PC-3 (cell line): ENCODE measurements around the gene DPEP1. TPM values are rescaled to one million over a fixed set of nuclear protein-coding genes. Genes with fewer than 3 reads are reported as not detected.
A peak's percentile ranks its signal among the peaks of the same experiment; 100 is the strongest.

Experiments used
- ATAC-seq: fragments of 200-7000 bp; cut with Tn5 transposase; 2 replicates; pipeline ENCODE4 v1.9.1; 2020; ENCODE audit warnings: mild to moderate bottlenecking, moderate library complexity
- BruUV-seq: library from RNA; stranded (reverse); fragments of 400-500 nt; replicated peaks from 2 replicates; lab custom pipeline; 2021; lab: Mats Ljungman, UMichigan
- CTCF ChIA-PET: fragments of 300-600 bp; sonication (Branson Sonifier 250); formaldehyde crosslinking; loops from one replicate; lab custom pipeline; 2022; ENCODE audit warnings: antibody characterized with exemption; lab: Charles Lee
- POLR2A ChIA-PET: fragments of 300-600 bp; sonication (Branson Sonifier 250); formaldehyde crosslinking; loops from one replicate; lab custom pipeline; 2022; ENCODE audit warnings: antibody characterized with exemption; ENCODE audit not compliant: unreplicated experiment; lab: Charles Lee
- DNase-seq: peaks from one replicate; pipeline ENCODE4 v3.0.0-alpha.2; 2015
- H2AFZ ChIP-seq: fragments of 300-600 bp; sonication (generic); 2 replicates; pipeline ENCODE4 v1.6.0; 2016; ENCODE audit warnings: antibody characterized with exemption, low read length
- H3F3A ChIP-seq: fragments of 300-600 bp; sonication (generic); one replicate; pipeline ENCODE4 v1.6.0; 2017; ENCODE audit warnings: antibody characterized with exemption, low read length, control low read depth, mild to moderate bottlenecking; ENCODE audit not compliant: unreplicated experiment
- H3K27ac ChIP-seq: fragments of 300-600 bp; sonication (generic); 2 replicates; pipeline ENCODE4 v1.5.1; 2016; ENCODE audit warnings: mild to moderate bottlenecking, low read length
- H3K27me3 ChIP-seq: fragments of 300-600 bp; sonication (generic); 2 replicates; pipeline ENCODE4 v1.6.1; 2016; ENCODE audit warnings: low read length, mixed read lengths
- H3K36me3 ChIP-seq: fragments of 300-600 bp; sonication (generic); 2 replicates; pipeline ENCODE4 v1.6.1; 2016; ENCODE audit warnings: low read depth, mixed run types, low read length, mixed read lengths
- H3K4me1 ChIP-seq: fragments of 300-600 bp; sonication (generic); 2 replicates; pipeline ENCODE4 v1.5.1; 2016; ENCODE audit warnings: low read length; ENCODE audit not compliant: insufficient read depth
- H3K4me2 ChIP-seq: fragments of 300-600 bp; sonication (generic); 2 replicates; pipeline ENCODE4 v1.6.0; 2016; ENCODE audit warnings: low read length
- H3K4me3 ChIP-seq: fragments of 300-600 bp; sonication (generic); 2 replicates; pipeline ENCODE4 v1.5.1; 2016; ENCODE audit warnings: mild to moderate bottlenecking, low read length, mixed read lengths
- H3K79me2 ChIP-seq: fragments of 300-600 bp; sonication (generic); 2 replicates; pipeline ENCODE4 v1.6.1; 2017; ENCODE audit warnings: low read length, mixed read lengths
- H3K9ac ChIP-seq: fragments of 300-600 bp; sonication (generic); 2 replicates; pipeline ENCODE4 v1.6.0; 2016; ENCODE audit warnings: mild to moderate bottlenecking, low read length
- H3K9me2 ChIP-seq: fragments of 300-600 bp; sonication (generic); replicated peaks from 2 replicates; pipeline ENCODE4 v1.6.1; 2016; ENCODE audit warnings: mixed run types, low read length, mixed read lengths
- H3K9me3 ChIP-seq: fragments of 300-600 bp; sonication (generic); 2 replicates; pipeline ENCODE4 v1.6.1; 2016; ENCODE audit warnings: low read length, mixed read lengths
- H4K20me1 ChIP-seq: fragments of 300-600 bp; sonication (generic); 2 replicates; pipeline ENCODE4 v1.6.1; 2016; ENCODE audit warnings: low read length, mixed read lengths
- EZH2 ChIP-seq: fragments of 300-600 bp; sonication (generic); IDR thresholded peaks from one replicate; pipeline ENCODE4 v1.6.1; 2017; ENCODE audit warnings: antibody characterized with exemption, mild to moderate bottlenecking, low read length; ENCODE audit not compliant: unreplicated experiment
- EZH2phosphoT487 ChIP-seq: fragments of 300-600 bp; sonication (generic); IDR thresholded peaks from 2 replicates; pipeline ENCODE4 v1.6.1; 2018; ENCODE audit warnings: mild to moderate bottlenecking, antibody characterized with exemption, low read length, borderline replicate concordance
- intact Hi-C: fragments of 100-400 bp; cut with micrococcal nuclease; formaldehyde crosslinking; loops from 2 replicates; pipeline ENCODE4 v1.9.0; 2023
- total RNA-seq: library from RNA; depleted of rRNA; stranded (reverse); fragments of >200 nt; gene quantifications from 2 replicates; pipeline ENCODE4 v1.2.3, GENCODE V29; 2014
- TF ChIP-seq, protein P1 (sequence below): fragments of 300-600 bp; sonication (generic); conservative IDR thresholded peaks from 2 replicates; pipeline ENCODE4 v1.5.1; 2017; ENCODE audit warnings: antibody characterized with exemption, low read depth, mild to moderate bottlenecking, low read length

Gene DPEP1
- total RNA-seq, 1 experiment from 2014 or later = not detected

DNA sequence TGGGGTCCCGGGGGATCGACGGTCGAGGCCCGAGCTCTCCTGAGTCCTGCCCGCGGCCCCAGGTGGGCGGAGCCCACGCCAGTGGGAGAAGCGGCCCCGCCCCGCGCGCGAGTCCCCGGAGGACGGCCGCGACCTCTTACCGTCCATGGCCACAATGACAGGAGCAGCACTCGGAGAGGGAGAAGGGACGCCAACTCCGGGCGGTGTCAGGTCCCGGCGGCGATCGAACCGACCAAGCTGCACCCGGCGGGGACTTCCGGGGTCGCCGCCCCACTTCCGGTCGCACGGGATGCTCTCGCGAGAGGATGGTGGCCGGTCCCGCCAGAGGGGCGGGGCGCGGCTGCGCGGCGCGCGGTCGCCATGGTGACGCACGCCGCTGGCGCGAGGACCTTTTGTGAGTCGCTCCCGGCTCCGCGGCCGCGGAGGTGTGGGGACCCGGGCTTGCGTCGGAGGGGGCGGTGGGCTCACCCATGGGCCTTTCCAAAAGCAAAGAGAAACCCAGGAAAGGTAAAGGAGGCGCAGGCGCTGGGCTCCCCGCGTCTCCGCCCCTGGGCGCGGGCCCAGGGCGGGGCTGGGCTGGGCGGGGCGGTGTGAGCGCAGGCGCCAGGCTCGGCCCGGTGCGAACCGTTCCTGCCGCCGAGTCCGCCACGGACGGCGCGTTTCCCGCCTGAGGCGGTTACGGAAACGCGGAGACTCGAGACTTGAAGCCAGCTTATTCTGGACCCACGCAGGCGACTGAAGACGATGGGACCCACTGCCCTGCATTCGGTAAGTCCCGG, 44.2 kb downstream of the DPEP1 start, which contains the start of the genes CHMP1A and SPATA33:
Gene CHMP1A (minus strand): TSS at position 267 of the 779 bp plus-strand sequence. CDS start 120 bp downstream, at position 147.
Gene SPATA33 (plus strand): TSS at position 395 of the 779 bp plus-strand sequence. CDS start 76 bp downstream, at position 471.
- peak within 1 kb of the TSS; percentile 79 for H2AFZ ChIP-seq
- BruUV-seq = TSS peak; percentile 74
- CTCF ChIA-PET = no interaction called here
- POLR2A ChIA-PET = no interaction called here
- peak within 1 kb of the TSS; percentile 95 for H3K4me2 ChIP-seq
- H3K27me3 ChIP-seq = no peaks in the 10 kb centered on the region
- no peaks in the 10 kb centered on the region; the same call in 1 of the 2 replicates for H3K4me1 ChIP-seq
- H4K20me1 ChIP-seq = no peaks in the 10 kb centered on the region
- peak within 1 kb of the TSS; percentile 42 for H3K27ac ChIP-seq
- TF ChIP-seq, protein P1, sequence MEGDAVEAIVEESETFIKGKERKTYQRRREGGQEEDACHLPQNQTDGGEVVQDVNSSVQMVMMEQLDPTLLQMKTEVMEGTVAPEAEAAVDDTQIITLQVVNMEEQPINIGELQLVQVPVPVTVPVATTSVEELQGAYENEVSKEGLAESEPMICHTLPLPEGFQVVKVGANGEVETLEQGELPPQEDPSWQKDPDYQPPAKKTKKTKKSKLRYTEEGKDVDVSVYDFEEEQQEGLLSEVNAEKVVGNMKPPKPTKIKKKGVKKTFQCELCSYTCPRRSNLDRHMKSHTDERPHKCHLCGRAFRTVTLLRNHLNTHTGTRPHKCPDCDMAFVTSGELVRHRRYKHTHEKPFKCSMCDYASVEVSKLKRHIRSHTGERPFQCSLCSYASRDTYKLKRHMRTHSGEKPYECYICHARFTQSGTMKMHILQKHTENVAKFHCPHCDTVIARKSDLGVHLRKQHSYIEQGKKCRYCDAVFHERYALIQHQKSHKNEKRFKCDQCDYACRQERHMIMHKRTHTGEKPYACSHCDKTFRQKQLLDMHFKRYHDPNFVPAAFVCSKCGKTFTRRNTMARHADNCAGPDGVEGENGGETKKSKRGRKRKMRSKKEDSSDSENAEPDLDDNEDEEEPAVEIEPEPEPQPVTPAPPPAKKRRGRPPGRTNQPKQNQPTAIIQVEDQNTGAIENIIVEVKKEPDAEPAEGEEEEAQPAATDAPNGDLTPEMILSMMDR = no peak
- TF ChIP-seq EZH2phosphoT487 = no peak
- no peak for TF ChIP-seq EZH2
- H3K4me3 ChIP-seq = peak within 1 kb of the TSS; percentile 85
- no peaks in the 10 kb centered on the region for H3K9me3 ChIP-seq
- H3K79me2 ChIP-seq = peaks cover 58% of the 10 kb centered on the region
- ATAC-seq (peak; percentile 93), DNase-seq (peak; percentile 83)
- intact Hi-C loops = no loop called here
- no peaks in the 10 kb centered on the region for H3K9me2 ChIP-seq
- H3K36me3 ChIP-seq = peaks cover 9% of the 10 kb centered on the region; the same call in 1 of the 2 replicates
- H3F3A ChIP-seq = no peaks in the 10 kb centered on the region
- H3K9ac ChIP-seq = peak within 1 kb of the TSS; percentile 91

DNA sequence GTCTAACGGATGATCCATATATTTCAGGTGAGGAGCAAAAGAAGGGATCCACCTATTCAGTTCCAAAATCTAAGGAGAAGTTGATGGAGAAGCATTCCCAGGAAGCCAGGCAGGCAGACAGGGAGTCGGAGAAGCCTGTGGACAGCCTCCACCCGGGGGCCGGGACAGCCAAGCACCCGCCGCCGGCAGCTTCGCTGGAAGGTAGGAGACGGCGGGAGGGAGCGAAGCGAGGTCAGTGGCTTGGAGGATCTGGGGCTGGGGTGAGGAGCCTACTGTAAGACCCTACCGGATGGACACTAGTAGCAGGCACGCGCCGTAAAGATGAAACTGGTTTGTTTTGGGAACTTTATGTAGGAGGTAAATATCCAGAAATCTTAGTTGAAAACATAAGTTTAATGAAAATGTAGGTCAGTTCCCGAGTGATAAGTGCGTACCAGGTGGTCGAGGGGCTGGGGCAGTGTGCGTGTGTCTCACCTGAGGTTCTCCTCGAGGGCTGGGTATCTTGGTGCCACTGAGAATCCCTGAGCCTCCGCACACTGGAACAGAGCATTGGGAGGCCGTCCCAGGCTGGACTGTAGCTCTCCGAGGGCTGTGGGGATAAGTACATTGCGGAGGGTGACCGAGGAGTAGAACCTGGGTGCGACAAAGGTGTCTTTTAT, 44.9 kb downstream of the DPEP1 start:
- Histone ChIP-seq H3K4me2 (peak overlapping the region; percentile 95), H3K79me2 (peaks cover 58% of the 10 kb centered on the region), H3F3A (no peaks in the 10 kb centered on the region), H3K4me1 (no peaks in the 10 kb centered on the region; the same call in 1 of the 2 replicates), H3K27me3 (no peaks in the 10 kb centered on the region), H3K9ac (peak overlapping the region; percentile 91), H3K9me2 (no peaks in the 10 kb centered on the region), H4K20me1 (no peaks in the 10 kb centered on the region), H3K9me3 (no peaks in the 10 kb centered on the region), H2AFZ (peak overlapping the region; percentile 79), H3K4me3 (peak overlapping the region; percentile 85), H3K27ac (peak overlapping the region; percentile 42), H3K36me3 (peaks cover 9% of the 10 kb centered on the region; the same call in 1 of the 2 replicates)
- BruUV-seq = no TSS peak
- intact Hi-C loops = no loop called here
- peak; percentile 36 for ATAC-seq
- no peak for TF ChIP-seq EZH2phosphoT487
- no peak for TF ChIP-seq EZH2
- TF ChIP-seq, protein P1 = no peak
- DNase-seq = peak; percentile 9
- CTCF ChIA-PET = no interaction called here
- POLR2A ChIA-PET = no interaction called here
